ENCODE data around the gene MOSPD3.

The MOSPD3 gene

DNA sequence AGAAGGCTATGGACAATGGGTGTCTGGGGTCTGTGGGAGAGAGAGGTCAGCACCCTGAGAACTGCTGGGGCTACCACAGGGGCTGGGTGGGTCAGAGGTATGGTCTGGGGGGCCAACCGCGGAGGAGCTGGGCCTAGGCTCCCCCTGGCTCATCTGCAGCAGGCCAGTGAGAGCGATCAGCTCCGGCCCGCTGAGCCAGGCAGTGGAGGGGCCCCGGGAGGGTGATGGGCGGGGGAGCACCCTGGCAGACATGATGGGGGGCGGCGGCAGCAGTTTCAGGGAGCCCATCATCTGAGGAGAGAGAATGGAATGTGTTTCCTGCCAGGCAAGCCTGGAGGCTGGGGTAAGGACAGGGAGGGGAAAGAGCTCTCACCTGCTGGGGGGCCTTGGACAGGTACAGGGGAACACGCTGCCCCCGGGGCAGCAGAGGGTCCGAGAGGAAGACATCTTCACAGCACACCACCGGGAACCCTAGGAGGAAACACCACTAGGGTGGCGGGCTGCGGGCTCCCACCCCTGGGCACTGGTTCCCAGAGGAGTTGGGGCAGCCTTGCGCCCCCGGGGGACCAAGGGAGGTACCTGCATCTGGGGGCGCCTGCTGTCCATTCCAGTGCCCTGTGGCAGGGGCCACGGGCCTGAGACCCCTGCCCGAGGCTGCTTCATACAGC lies 39.9 kb upstream of the MOSPD3 start:
- no peak for DNase-seq
- Mint-ChIP-seq H3K4me1 (peaks cover 33% of the 10 kb centered on the region), H3K36me3 (ENCODE audit: low read depth) (peaks cover 1% of the 10 kb centered on the region), H3K4me3 (no peak overlapping the region), H3K27me3 (no peaks in the 10 kb centered on the region), H3K27ac (no peak overlapping the region), H3K9me3 (no peaks in the 10 kb centered on the region)
- ATAC-seq: no peak

DNA sequence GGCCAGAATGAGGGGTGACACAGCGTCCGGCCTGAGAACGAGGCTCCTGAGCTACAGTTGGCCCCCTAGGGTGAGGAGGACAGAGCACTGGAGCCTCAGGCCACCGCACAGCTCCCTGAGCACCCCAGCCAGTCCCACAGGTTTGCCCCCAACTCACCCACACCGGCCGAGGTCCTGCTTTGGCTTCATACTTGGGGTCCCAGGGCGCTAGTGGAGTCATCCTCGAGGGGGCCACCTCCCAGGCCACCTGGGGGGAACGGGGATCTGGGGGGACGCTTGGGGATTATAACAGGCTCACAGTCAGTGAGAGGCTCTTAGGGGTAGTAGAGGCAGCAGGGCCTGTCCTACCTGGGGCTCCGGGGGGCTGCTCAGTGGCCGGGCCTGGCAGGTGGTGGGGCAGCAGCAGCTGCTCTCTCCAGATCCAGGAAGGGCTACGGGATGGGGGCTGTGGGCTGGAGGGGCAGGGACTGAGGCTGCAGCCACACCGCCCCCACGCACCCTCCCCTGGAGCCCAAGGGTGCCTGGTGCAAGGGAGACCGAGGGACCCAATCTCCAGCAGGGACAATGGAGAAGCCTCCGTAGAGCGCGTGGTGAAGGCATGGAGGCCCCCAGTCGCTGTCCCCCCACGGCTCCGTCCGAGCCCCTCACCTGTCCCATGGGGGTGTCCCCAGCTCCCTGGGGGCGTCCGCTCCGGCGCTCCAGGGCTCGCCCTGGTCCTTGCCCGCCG lies 39.2 kb upstream of the MOSPD3 start:
- H3K27me3 Mint-ChIP-seq: no peaks in the 10 kb centered on the region
- DNase-seq: no peak
- H3K4me3 Mint-ChIP-seq: no peak overlapping the region
- peaks cover 26% of the 10 kb centered on the region for H3K4me1 Mint-ChIP-seq
- no peak for ATAC-seq
- no peak overlapping the region for H3K27ac Mint-ChIP-seq
- H3K9me3 Mint-ChIP-seq: no peaks in the 10 kb centered on the region
- H3K36me3 Mint-ChIP-seq (ENCODE audit: low read depth): peaks cover 1% of the 10 kb centered on the region

DNA sequence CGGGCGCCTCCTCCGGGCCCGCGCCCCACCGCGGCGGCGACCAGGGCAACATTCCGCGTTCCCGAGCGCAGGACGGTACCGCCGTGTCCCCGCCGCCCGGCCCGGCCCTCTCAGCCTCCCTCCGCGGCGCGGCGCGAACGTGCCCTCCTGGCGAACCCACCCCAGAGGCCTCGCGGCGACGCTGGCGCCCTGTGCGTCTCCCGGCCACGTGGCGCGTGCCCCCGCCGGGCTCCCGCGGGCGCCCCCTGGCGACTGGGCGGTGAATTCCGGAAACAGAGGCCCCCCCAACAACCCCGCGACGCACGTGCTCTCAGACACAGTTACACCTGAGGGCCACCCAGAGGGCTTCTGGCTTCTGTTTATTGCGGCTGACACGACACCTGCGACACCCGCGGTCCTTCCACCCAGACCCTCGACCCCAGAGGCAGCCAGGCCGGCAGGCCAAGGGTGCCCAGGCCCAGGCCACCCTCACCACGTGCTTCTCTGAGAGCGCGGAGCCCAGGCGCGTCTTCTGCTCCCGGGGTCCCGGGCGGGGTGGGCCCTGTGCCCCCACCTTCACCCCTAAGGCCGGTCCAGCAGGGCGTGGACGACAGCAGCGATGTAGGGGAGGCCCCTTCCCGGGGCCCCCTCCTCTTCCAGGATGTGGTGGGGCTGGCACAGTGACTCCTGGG lies 38.5 kb upstream of the MOSPD3 start, which contains the start of gene SAP25:
Gene SAP25, minus strand, starts transcription at position 210 of the 671 bp plus-strand sequence. Its CDS starts 158 bp downstream, at position 52.
- ATAC-seq (no peak), DNase-seq (no peak)
- no peak within 1 kb of the TSS for H3K4me3 Mint-ChIP-seq
- peaks cover 4% of the 10 kb centered on the region for H3K36me3 Mint-ChIP-seq (ENCODE audit: low read depth)
- H3K27me3 Mint-ChIP-seq: no peaks in the 10 kb centered on the region
- H3K9me3 Mint-ChIP-seq: no peaks in the 10 kb centered on the region
- H3K4me1 Mint-ChIP-seq: peaks cover 22% of the 10 kb centered on the region
- no peak within 1 kb of the TSS for H3K27ac Mint-ChIP-seq

DNA sequence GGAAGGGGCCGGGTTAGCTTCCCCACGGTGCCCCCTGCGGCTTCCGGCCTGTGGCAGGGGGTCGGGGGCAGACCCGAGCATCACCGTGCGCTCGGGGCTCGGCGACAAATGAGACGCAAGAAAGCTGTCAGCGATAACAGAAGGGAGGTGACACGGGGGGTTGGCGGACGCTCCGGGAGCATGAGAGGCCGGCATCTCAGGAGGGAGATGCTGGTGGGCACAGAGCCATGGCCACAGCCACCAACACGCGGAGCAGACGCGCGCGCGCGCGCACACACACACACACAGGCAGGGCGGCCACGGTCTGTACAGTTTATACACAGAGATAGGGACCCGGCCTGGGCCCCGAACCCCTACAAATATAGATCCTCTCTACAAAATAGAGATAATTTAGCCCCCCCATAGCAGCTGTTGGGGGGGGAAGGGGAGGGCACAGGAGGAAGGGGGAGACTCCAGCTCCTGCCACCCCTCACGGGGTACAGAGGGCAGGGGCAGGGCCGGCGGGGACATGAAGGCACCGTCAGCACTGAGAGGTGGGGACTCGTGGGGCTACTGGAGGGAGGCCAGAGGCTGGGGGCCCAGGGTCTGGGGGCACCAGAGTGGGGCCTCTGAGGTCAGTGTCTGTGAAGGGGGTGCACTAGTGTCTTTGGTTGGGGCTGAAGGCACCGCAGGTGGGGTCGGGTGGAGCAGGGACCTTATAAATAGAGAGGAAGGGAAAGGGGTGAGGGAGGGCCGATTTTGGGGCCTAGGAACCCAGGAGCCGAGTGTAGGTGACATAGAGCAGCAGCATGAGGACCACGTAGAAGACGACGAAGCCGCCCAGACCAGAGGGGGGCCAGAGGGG lies 37.8 kb upstream of the MOSPD3 start:
- peaks cover 15% of the 10 kb centered on the region for H3K4me1 Mint-ChIP-seq
- H3K27ac Mint-ChIP-seq: no peak overlapping the region
- DNase-seq (no peak), ATAC-seq (no peak)
- no peak overlapping the region for H3K4me3 Mint-ChIP-seq
- H3K36me3 Mint-ChIP-seq (ENCODE audit: low read depth): peaks cover 7% of the 10 kb centered on the region
- H3K9me3 Mint-ChIP-seq: no peaks in the 10 kb centered on the region
- H3K27me3 Mint-ChIP-seq: no peaks in the 10 kb centered on the region

DNA sequence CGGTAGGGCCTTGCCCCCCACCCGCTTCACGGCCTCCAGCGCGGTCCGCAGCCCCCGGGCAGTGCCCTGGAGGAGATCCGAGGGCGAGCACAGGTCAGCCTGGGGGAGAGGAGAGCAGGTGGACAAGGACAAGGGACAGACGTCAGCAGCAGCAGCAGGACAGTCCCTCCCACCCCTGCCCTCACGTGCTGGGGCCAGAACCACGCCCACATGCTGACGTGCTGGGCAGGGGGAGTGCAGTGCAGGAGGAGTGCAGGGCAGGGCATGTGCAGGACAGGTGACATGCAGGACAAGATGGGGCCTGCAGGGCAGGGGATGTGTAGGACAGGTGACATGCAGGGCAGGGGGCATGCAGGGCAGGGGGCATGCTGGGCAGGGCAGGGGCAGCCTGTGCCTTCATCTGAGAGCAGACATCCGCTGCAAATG lies 37.1 kb upstream of the MOSPD3 start:
- no peaks in the 10 kb centered on the region for H3K27me3 Mint-ChIP-seq
- H3K9me3 Mint-ChIP-seq: no peaks in the 10 kb centered on the region
- H3K4me1 Mint-ChIP-seq: peaks cover 14% of the 10 kb centered on the region
- H3K27ac Mint-ChIP-seq: no peak overlapping the region
- H3K36me3 Mint-ChIP-seq (ENCODE audit: low read depth): peaks cover 9% of the 10 kb centered on the region
- ATAC-seq (no peak), DNase-seq (no peak)
- H3K4me3 Mint-ChIP-seq: no peak overlapping the region

DNA sequence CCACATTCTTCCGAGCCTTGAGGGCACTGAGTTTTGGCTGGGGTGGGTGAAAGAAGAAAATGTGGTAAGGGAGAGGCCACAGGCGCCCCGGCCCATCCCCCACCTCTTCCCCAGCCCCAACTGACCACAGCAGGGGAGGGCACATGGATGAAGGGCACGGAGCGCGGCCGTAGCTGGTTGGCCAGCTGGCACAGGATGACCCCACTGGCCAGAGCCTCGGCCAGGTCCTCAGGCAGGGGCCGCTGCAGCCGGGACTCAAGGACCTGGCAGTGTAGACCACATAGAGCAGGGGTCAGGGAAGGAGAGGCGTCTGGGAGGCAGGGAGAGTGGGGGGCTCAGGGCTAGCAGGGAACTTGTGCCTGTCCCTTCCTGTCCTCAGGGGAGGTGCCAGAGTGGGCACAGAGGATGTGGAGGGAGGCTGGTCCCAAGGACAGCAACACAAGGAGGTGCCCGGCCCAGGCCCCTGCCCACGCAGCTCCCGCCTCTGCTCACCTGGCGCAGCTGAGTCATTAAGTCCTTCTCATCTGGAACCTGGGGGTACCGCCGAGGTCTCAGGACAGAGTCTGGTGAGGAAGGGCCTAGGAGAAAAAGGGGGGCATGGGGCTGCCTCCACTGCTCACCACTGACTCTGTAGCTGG lies 36.5 kb upstream of the MOSPD3 start:
- Mint-ChIP-seq H3K9me3 (no peaks in the 10 kb centered on the region), H3K27ac (no peak overlapping the region), H3K27me3 (no peaks in the 10 kb centered on the region), H3K4me1 (peaks cover 9% of the 10 kb centered on the region), H3K36me3 (ENCODE audit: low read depth) (peaks cover 9% of the 10 kb centered on the region), H3K4me3 (no peak overlapping the region)
- ATAC-seq (no peak), DNase-seq (no peak)

DNA sequence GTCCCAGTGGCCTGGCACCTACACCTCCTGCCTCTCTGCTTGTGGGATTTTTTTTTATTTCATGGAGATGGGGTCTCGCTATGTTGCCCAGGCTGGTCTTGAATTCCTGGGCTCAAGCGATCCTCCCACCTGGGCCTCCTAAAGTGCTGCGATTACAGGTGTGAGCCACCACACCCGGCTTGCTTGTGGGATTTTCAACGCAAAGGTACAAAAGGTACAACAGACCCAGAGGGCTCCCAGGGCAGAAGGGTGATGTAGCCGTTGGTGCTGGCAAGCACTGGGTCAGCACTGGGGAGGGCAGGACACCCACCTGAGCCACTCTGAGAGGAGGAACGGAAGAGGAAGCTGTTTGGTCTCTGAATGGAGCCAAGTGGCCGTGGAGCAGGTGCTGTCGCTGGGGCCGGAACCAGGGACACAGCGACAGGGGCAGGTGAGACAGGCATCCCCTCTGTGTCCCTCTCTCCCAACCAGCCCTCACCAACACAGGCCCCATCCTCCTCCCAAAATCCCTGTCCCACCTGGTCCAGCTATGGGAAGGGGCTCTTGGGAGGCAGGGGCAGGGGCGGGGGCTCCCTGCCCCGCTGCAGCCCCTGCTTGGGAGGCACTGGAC lies 35.9 kb upstream of the MOSPD3 start:
- no peak overlapping the region for H3K27ac Mint-ChIP-seq
- no peak overlapping the region for H3K4me3 Mint-ChIP-seq
- DNase-seq (no peak), ATAC-seq (no peak)
- no peaks in the 10 kb centered on the region for H3K27me3 Mint-ChIP-seq
- H3K9me3 Mint-ChIP-seq: no peaks in the 10 kb centered on the region
- H3K36me3 Mint-ChIP-seq (ENCODE audit: low read depth): peaks cover 9% of the 10 kb centered on the region
- H3K4me1 Mint-ChIP-seq: peaks cover 8% of the 10 kb centered on the region

DNA sequence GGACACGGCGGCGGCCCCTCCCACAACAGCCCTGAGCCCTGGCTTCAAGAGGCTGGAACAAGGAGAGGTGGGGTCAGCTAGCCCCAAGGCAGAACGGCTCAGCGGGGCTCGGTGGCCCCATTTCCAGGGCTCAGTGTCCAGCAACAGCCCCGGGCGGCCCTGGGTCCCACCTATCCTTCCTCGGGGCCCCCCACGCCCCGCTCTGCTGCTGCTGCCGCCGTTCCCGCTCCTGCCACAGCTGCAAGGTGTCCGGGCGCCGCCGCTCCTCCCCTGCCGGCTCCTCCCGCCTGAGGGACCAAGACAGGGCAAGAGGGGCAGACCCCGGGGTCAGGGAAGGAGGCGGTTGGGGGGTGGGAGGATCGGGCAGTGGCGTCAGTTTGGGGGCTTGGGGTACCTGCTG lies 35.2 kb upstream of the MOSPD3 start:
- no peaks in the 10 kb centered on the region for H3K9me3 Mint-ChIP-seq
- peaks cover 3% of the 10 kb centered on the region for H3K4me1 Mint-ChIP-seq
- H3K27me3 Mint-ChIP-seq: no peaks in the 10 kb centered on the region
- no peak overlapping the region for H3K4me3 Mint-ChIP-seq
- H3K27ac Mint-ChIP-seq: no peak overlapping the region
- peaks cover 9% of the 10 kb centered on the region for H3K36me3 Mint-ChIP-seq (ENCODE audit: low read depth)
- ATAC-seq (no peak), DNase-seq (no peak)

DNA sequence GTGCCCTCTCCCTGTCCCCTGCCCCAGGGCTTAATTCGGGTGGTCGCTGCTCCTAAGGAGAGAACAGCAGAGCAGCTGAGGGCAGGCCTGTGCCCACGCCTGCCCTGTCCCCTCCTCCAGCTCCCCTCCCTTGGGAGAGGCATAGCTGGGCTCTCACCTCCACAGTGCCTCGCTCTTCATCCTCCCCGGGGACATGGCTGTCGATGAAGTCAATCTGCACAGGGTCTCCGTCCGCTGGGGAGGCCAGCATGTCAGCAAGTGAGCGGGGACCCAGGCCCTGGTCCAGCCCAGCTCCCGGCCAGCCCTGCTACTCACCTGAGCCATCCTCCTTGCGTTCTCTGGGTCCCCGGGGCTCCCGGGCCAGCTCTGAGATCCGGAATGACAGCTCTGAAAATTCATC lies 34.8 kb upstream of the MOSPD3 start:
- Mint-ChIP-seq H3K27ac (no peak overlapping the region), H3K27me3 (no peaks in the 10 kb centered on the region), H3K9me3 (no peaks in the 10 kb centered on the region), H3K4me1 (peaks cover 5% of the 10 kb centered on the region), H3K4me3 (no peak overlapping the region), H3K36me3 (ENCODE audit: low read depth) (peaks cover 9% of the 10 kb centered on the region)
- DNase-seq (no peak), ATAC-seq (no peak)

DNA sequence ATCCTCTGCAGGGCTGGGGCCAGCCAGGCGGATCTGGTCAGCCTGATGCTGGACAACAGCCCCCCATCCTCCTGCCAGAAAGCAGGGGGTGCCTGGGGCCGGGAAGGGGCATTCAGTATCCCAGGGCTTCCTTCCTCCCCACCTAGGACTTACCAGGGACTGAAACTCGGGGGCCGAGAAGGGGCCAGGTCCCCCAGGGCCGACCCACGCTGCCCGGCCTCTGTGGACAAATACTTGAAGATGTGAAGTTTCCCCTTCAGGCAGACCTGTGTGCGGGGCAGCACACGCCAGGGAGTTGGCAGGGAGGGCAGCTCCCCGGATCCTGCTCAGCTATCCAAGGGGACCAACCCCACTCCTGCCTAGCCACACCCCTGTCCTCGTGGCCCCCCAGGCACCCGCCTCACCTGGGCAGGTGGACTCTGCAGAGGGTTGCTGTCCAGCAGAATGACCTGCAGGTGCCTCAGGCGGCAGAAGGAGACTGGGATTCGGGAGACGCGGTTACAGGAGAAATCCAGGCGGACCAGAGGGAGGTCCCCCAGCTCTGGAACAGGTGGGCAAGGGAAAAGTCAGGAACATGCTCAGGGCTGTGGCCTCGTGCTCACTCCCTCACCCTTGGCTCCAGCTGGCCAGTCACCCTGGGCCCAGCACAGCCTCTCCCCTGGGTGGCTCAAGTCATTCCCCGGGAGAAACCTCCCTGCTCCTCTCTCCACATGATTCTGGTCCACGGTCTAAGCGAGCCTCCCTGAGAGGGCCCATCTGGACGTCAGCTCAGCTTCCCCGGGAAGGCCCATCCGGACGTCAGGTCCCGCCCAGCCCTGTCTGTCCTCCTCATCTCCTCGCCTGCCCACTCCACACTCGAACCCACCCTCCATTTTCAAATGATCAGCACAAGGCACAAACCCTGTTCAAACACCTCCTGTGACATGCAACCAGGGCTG lies 33.8 kb upstream of the MOSPD3 start:
- peaks cover 15% of the 10 kb centered on the region for H3K4me1 Mint-ChIP-seq
- no peaks in the 10 kb centered on the region for H3K9me3 Mint-ChIP-seq
- no peaks in the 10 kb centered on the region for H3K27me3 Mint-ChIP-seq
- H3K36me3 Mint-ChIP-seq (ENCODE audit: low read depth): peaks cover 9% of the 10 kb centered on the region
- DNase-seq: no peak
- H3K4me3 Mint-ChIP-seq: no peak overlapping the region
- no peak for ATAC-seq
- H3K27ac Mint-ChIP-seq: no peak overlapping the region

DNA sequence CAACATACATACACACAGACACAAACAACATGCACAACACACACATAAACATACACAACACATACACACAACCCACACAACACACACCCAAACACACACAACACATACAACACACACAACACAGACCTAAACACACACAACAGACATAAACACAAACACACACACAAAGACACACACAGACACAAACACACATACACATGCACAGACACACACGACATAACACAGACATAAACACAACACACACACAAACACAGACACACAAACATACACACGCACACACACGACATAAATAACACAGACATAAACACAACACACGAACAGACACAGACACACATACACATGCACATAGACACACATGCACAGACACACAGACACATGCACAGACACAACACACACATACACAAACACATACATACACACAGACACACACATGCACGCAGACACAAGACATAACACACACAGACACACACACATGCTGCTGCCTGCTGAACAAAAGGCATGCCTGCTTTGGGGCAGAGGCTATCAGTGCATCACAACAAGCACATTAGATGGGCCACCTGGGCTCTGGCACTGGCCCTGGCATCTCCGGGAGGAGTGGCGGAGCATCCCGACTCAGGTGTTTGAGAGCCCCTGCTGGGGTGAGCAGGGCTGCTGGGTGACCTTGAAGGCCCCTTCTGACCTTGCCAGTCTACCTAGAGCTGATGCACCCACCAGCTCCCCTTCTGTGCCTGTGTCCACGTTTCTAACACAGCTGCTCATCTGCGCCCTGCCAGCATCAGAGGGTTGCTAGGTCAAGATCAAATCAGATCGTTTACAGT lies 31.7 kb upstream of the MOSPD3 start:
- DNase-seq (no peak), ATAC-seq (no peak)
- peaks cover 34% of the 10 kb centered on the region for H3K4me1 Mint-ChIP-seq
- no peak overlapping the region for H3K4me3 Mint-ChIP-seq
- H3K27me3 Mint-ChIP-seq: no peaks in the 10 kb centered on the region
- H3K36me3 Mint-ChIP-seq (ENCODE audit: low read depth): peaks cover 8% of the 10 kb centered on the region
- H3K9me3 Mint-ChIP-seq: no peaks in the 10 kb centered on the region
- H3K27ac Mint-ChIP-seq: no peak overlapping the region

DNA sequence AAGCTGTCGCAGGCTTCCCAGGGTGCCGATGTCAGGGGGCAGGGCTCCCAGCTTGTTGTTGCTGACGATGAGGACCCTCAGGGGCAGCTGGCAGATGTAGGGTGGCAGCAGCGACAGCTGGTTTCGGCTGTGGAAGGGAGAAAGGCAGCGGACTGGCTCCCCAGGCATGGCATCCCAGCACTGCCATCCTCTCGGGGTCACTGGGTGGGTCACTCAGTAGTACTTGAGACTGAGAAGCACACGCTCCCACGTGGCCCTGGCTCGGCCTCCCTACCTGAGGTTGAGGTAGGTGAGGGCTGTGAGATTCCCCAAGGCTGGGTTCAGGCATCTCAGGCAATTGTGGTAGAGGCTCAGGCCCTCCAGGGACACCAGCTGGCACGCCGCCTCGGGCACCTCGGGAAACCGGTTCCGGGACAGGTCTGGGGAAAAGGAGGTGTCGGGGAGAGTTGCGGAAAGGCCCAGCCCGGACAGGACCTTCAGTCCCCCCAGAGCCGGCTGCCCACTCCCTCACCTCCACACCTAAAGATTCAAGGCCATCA lies 30.2 kb upstream of the MOSPD3 start:
- Mint-ChIP-seq H3K4me1 (peaks cover 40% of the 10 kb centered on the region), H3K36me3 (ENCODE audit: low read depth) (peaks cover 11% of the 10 kb centered on the region), H3K4me3 (peak overlapping the region; percentile 6), H3K9me3 (no peaks in the 10 kb centered on the region), H3K27ac (peak overlapping the region; percentile 90), H3K27me3 (peaks cover 3% of the 10 kb centered on the region)
- DNase-seq: no peak
- no peak for ATAC-seq

Data from activated naive CD8-positive, alpha-beta T cell treated with anti-CD3 and anti-CD28 coated beads, Interleukin-2, amount 50 U/mL, for 24 hours (primary cell).